HEK293 (cell line): ENCODE results near the gene CDK4.

Experiments
- CTCF ChIP-seq: fragments of 450-650 bp; formaldehyde crosslinking; IDR thresholded peaks from 2 replicates; pipeline ENCODE4 v1.5.1; 2016; ENCODE audit warnings: missing biosample characterization, missing genetic modification characterization
- ZNF747 ChIP-seq: fragments of 450-650 bp; formaldehyde crosslinking; IDR thresholded peaks from 2 replicates; pipeline ENCODE4 v1.5.1; 2016; ENCODE audit warnings: missing biosample characterization, missing genetic modification characterization
- ZNF830 ChIP-seq: fragments of 450-650 bp; IDR thresholded peaks from 2 replicates; pipeline ENCODE4 v1.5.0; 2018; ENCODE audit warnings: missing biosample characterization, missing genetic modification characterization, low read depth, mild to moderate bottlenecking, moderate library complexity
- TF ChIP-seq, protein P1 (sequence below): fragments of 450-650 bp; formaldehyde crosslinking; IDR thresholded peaks from 2 replicates; pipeline ENCODE4 v1.5.1; 2016; ENCODE audit warnings: missing biosample characterization, missing genetic modification characterization

- TF ChIP-seq CTCF (tag by site-specific recombination) (no peak), ZNF830 (tag by site-specific recombination) (no peak), ZNF747 (tag by site-specific recombination) (no peak)
- TF ChIP-seq, protein P1, sequence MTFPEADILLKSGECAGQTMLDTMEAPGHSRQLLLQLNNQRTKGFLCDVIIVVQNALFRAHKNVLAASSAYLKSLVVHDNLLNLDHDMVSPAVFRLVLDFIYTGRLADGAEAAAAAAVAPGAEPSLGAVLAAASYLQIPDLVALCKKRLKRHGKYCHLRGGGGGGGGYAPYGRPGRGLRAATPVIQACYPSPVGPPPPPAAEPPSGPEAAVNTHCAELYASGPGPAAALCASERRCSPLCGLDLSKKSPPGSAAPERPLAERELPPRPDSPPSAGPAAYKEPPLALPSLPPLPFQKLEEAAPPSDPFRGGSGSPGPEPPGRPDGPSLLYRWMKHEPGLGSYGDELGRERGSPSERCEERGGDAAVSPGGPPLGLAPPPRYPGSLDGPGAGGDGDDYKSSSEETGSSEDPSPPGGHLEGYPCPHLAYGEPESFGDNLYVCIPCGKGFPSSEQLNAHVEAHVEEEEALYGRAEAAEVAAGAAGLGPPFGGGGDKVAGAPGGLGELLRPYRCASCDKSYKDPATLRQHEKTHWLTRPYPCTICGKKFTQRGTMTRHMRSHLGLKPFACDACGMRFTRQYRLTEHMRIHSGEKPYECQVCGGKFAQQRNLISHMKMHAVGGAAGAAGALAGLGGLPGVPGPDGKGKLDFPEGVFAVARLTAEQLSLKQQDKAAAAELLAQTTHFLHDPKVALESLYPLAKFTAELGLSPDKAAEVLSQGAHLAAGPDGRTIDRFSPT, result no peak
Observed at GRCh38 chr12:57735198-57735855, 16.8 kb downstream of the CDK4 start.
